IPS-15b (cell line): Measurements from ENCODE around the gene RAMP1.

Source experiments
- H3K27me3 ChIP-seq: one replicate; pipeline ENCODE4 v1.6.1; 2013; ENCODE audit warnings: low read length; ENCODE audit not compliant: control insufficient read depth, insufficient read depth
- H3K36me3 ChIP-seq: one replicate; pipeline ENCODE4 v1.6.1; 2013; ENCODE audit warnings: low read length; ENCODE audit not compliant: control insufficient read depth, insufficient read depth
- H3K4me1 ChIP-seq: one replicate; pipeline ENCODE4 v1.6.1; 2013; ENCODE audit warnings: mild to moderate bottlenecking, low read length; ENCODE audit not compliant: control insufficient read depth, insufficient read depth
- H3K4me3 ChIP-seq: one replicate; pipeline ENCODE4 v1.5.1; 2013; ENCODE audit warnings: low read depth, low read length
- H3K9ac ChIP-seq: one replicate; pipeline ENCODE4 v1.6.1; 2013; ENCODE audit warnings: low read depth, mild to moderate bottlenecking, low read length
- H3K9me3 ChIP-seq: one replicate; pipeline ENCODE4 v1.6.1; 2013; ENCODE audit warnings: mild to moderate bottlenecking, low read length; ENCODE audit not compliant: control insufficient read depth, insufficient read depth

RAMP1 gene

DNA sequence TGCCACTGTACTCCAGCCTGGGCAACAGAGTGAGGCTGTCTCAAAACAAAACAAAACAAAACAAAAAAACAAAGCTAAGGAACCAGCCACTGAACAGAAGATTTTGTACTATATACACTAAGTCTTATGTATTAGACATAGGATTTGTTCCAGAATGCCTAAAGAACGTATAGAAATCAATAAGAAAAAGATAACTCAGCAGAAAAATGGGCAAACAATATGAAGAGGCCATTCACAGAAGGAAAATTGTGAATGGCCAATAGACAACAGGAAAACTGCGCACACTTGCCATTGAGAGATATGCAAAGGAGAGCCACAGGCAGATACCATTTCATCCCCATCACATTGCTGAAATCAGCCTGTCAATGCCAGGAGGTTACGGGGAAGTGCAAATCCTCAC lies 92.5 kb downstream of the RAMP1 start:
- Histone ChIP-seq H3K36me3 (no peaks in the 10 kb centered on the region), H3K9me3 (no peaks in the 10 kb centered on the region), H3K9ac (no peak overlapping the region), H3K4me1 (peaks cover 2% of the 10 kb centered on the region), H3K27me3 (peaks cover 17% of the 10 kb centered on the region), H3K4me3 (no peak overlapping the region)

DNA sequence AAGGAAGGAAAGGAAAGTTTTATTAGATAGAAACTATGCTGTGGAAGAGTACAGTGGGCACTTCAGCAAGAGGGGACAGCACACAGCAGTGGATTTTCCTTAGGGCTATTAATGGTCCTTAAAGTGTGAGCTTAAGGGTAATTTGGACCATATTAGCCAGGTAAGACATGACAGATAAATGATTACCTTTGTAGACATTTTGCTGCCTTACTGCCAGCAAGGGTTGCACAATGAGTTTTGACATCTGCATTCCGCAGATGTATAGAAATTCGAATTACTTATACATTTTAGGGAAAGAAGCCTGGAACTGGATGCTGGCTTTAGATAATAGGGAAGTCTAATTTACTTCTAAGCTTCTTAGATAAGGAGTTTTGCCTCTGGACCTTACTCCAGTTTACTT lies 93.4 kb downstream of the RAMP1 start:
- H3K4me3 ChIP-seq: no peak overlapping the region
- H3K9ac ChIP-seq: no peak overlapping the region
- peaks cover 2% of the 10 kb centered on the region for H3K4me1 ChIP-seq
- H3K36me3 ChIP-seq: no peaks in the 10 kb centered on the region
- peaks cover 24% of the 10 kb centered on the region for H3K27me3 ChIP-seq
- no peaks in the 10 kb centered on the region for H3K9me3 ChIP-seq

DNA sequence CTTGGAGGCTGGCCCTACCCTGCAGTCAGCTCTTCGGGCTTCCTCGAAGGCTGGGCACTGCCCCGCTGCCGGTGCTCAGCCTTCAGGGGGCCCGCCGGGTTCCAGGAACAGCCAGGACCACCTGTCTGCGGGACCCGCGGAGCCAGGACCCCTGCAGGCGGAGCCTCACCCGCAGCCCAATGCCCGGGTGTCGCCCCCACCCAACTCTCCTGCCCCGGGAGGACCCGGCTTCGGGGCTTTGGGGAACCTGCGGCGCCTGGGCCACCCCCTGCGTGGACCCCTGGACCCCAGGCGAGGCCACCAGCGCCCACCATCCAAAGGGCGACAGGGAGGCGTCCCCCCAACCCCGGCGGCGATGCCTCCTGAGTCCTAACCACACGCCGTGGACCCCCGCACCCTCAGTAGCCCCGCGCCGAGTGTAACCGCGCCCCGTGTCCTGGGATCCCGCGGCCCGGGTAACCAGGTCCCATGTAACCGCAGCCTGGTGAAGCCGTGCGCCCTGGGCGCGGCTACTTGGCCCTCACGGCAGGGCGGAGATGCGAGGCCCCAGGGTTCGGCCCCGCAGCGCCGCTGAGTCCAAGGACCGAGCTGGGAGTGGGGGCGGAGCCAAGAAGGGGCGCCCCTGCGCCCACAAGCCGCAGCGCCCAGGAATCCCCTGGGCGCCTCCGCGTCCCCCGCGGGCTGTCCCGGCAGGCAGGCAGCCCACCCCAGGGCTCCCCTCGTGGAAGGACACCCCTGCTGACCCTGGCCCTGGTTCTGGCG lies 96.4 kb downstream of the RAMP1 start:
- Histone ChIP-seq H3K4me1 (peaks cover 2% of the 10 kb centered on the region), H3K27me3 (peaks cover 25% of the 10 kb centered on the region), H3K9ac (peak overlapping the region; percentile 37), H3K4me3 (peak overlapping the region; percentile 65), H3K9me3 (no peaks in the 10 kb centered on the region), H3K36me3 (no peaks in the 10 kb centered on the region)

DNA sequence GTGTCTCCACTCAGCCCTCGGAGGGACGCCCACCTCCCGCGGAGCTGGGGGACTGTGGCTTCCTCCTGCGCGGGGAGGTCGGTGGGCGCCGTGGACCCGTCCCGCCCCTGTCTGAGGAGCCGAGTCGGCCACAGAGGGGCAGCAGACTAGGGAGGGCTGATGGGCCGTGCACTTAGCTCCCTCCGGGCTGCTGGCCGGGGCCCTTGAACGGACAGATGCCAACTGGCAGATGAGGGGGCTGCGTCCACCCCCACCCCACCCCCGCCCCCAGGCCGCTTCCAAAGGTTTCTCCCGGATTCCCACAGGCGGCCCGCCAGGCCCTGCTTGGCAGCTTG lies 96.9 kb downstream of the RAMP1 start:
- H3K9me3 ChIP-seq: no peaks in the 10 kb centered on the region
- H3K4me1 ChIP-seq: peaks cover 2% of the 10 kb centered on the region
- peak overlapping the region; percentile 65 for H3K4me3 ChIP-seq
- no peaks in the 10 kb centered on the region for H3K36me3 ChIP-seq
- H3K27me3 ChIP-seq: peaks cover 25% of the 10 kb centered on the region
- peak overlapping the region; percentile 37 for H3K9ac ChIP-seq

DNA sequence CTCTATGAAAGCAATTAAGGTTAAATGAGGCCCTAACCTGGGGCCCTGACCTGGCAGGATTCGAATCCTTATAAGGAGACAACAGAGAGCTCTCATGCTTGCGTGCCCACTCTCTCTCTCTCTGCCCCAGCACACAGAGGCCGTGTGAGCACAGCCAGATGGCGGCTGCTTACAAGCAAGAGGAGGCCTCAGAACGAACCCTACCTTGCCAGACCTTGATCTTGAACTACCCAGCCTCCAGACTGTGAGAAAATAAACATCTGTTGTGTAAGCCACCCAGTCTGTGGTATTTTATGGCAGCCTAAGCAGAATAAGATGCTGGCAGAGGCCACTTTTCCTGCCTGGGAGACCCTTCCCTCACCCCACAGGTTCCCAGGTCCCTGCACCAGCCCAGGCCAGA lies 102.2 kb downstream of the RAMP1 start:
- H3K36me3 ChIP-seq: no peaks in the 10 kb centered on the region
- peaks cover 10% of the 10 kb centered on the region for H3K27me3 ChIP-seq
- no peaks in the 10 kb centered on the region for H3K4me1 ChIP-seq
- H3K9me3 ChIP-seq: peaks cover 9% of the 10 kb centered on the region
- H3K9ac ChIP-seq: no peak overlapping the region
- no peak overlapping the region for H3K4me3 ChIP-seq
